HUES48 (cell line): ENCODE data around the gene HTR4.
"Not testable (repeated sequence)": the region's sequence is repeated elsewhere in the genome, so short reads cannot be mapped to it uniquely, and the experiment has no call there.

ENCODE experiments used
- H3K27ac ChIP-seq: one replicate; pipeline ENCODE4 v1.7.0; 2013; ENCODE audit warnings: low read depth, low read length, inconsistent platforms
- H3K27me3 ChIP-seq: 2 replicates; pipeline ENCODE4 v1.6.1; 2013; ENCODE audit warnings: mild to moderate bottlenecking, low read length; ENCODE audit not compliant: control insufficient read depth, insufficient read depth
- H3K36me3 ChIP-seq: 2 replicates; pipeline ENCODE4 v1.6.1; 2013; ENCODE audit warnings: low read length; ENCODE audit not compliant: control insufficient read depth, insufficient read depth
- H3K4me1 ChIP-seq: 2 replicates; pipeline ENCODE4 v1.6.1; 2013; ENCODE audit warnings: mild to moderate bottlenecking, low read length; ENCODE audit not compliant: control insufficient read depth, insufficient read depth
- H3K4me3 ChIP-seq: 2 replicates; pipeline ENCODE4 v1.5.1; 2013; ENCODE audit warnings: mild to moderate bottlenecking, low read depth, low read length
- H3K9ac ChIP-seq: 2 replicates; pipeline ENCODE4 v1.6.1; 2013; ENCODE audit warnings: mild to moderate bottlenecking, low read depth, low read length, moderate library complexity
- H3K9me3 ChIP-seq: 2 replicates; pipeline ENCODE4 v1.6.1; 2013; ENCODE audit warnings: low read length; ENCODE audit not compliant: control insufficient read depth, insufficient read depth

Gene HTR4

DNA sequence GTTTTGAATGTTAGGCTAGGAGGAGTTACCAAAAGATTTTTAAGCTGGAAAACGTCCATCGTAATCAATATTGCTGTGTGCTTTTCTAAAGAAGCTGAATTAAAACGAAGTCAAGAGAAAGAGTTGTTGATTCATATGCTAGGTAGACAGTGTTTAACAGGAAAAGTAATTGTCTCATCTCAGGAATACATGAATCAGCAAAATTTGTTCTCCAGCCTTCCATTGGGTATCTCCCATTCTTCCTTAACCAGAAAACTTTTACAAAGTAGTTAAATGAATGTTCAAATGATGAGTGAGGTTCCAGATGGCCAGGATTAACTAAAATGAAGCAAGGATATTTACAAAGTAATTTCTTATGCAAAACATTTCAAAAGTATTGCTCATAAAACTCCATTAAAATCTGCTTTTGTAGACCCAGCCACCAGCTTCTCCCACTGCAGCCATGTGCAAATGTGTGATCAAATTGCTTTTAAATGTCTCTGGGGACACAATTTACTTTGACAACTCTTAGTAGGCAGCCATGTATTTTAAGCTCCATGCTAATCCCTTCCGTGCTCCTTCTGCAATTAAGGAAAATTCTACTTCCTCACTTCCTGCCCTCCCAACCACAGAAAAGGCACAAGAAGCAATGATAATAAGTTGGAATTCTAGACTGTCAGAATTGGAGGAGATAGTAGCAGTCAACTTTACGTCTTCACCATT is 121.2 kb downstream of the HTR4 start:
- no peaks in the 10 kb centered on the region for H3K4me1 ChIP-seq
- H3K36me3 ChIP-seq, result no peaks in the 10 kb centered on the region
- no peak overlapping the region for H3K4me3 ChIP-seq
- H3K27me3 ChIP-seq, result no peaks in the 10 kb centered on the region
- no peak overlapping the region for H3K27ac ChIP-seq
- H3K9ac ChIP-seq, result no peak overlapping the region
- peaks cover 22% of the 10 kb centered on the region for H3K9me3 ChIP-seq

DNA sequence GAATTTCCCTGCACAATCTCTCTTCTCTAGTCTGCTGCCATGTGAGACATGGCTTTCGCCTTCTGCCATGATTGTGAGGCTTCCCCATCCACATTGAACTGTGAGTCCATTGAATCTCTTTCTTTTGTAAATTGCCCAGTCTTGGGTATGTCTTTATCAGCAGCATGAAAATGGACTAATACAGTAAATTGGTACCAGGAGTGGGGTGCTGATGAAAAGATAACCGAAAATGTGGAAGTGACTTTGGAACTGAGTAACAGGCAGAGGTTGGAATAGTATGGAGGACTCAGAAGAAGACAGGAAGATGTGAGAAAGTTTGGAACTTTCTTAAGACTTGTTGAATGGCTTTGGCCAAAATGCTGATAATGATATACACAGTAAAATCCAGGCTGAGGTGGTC is 124.9 kb downstream of the HTR4 start:
- not testable (repeated sequence) for H3K36me3 ChIP-seq, H3K27me3 ChIP-seq
- peaks cover 22% of the 10 kb centered on the region for H3K9me3 ChIP-seq

DNA sequence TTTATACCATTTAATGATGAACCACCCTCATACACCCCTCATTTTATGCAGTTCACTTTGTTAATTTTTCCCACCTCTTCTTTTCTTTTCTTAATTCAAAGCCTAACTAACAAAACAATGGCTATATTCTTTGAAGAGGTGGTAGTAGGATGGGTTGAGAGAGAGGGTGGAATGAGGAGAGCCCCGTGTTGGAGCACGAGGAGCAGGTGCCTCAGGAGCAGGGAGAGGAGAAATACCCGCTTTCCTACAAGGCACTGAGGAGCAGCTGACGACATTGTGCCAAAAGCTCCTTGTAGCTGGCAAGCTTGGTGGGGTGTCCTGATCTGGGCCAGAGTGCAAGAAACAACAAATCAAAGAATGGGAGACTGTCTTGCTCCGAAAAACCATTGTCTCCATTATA is 129.6 kb downstream of the HTR4 start:
- H3K36me3 ChIP-seq, result no peaks in the 10 kb centered on the region
- no peak overlapping the region for H3K4me3 ChIP-seq
- peaks cover 9% of the 10 kb centered on the region for H3K9me3 ChIP-seq
- no peak overlapping the region for H3K9ac ChIP-seq
- H3K27me3 ChIP-seq, result no peaks in the 10 kb centered on the region
- no peaks in the 10 kb centered on the region for H3K4me1 ChIP-seq
- H3K27ac ChIP-seq, result no peak overlapping the region

More for the DNA sequence above, 124.9 kb downstream of the HTR4 start:
- not testable (repeated sequence) for H3K27ac ChIP-seq, H3K4me3 ChIP-seq, H3K9ac ChIP-seq, H3K4me1 ChIP-seq

DNA sequence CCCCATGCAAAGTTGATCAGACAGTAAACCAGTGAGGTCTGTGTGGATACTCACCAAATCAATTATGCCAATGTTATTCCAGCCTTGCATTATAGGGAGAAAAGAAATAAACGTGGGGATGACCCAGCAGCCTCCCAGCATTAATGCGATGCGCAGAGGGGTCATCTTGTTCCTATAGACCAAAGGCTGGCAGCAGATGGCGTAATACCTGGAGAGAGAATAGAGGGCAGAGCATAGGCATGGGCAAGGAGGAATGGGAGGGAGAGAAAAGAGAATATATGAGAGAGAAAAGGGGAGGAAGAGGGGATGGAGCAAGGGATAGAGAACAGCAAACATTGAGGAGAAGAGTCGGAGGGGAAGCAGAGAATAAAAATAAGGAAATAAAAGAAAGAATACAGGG is 131.2 kb downstream of the HTR4 start:
- H3K4me1 ChIP-seq, result no peaks in the 10 kb centered on the region
- no peaks in the 10 kb centered on the region for H3K27me3 ChIP-seq
- no peak overlapping the region for H3K27ac ChIP-seq
- H3K9me3 ChIP-seq, result no peaks in the 10 kb centered on the region
- no peak overlapping the region for H3K9ac ChIP-seq
- no peak overlapping the region for H3K4me3 ChIP-seq
- no peaks in the 10 kb centered on the region for H3K36me3 ChIP-seq

DNA sequence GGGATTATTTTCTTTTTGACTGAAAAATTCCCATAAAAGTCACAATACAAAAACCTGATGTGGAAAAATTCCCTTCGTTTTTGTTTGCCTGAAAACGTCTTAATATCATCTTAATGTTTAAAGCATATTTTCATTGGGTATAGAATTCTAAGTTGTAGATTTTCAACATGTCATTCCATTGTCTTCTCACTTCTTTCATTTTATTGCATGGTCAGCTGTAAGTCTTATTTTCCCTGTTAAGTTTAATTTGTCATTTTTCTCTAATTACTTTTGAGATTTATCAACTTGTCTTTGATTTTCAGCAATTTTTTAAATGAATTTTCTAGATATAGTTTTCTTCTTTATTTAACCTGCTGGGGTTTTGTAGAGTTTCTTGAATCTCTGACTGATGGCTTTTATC is 138.9 kb downstream of the HTR4 start:
- H3K27ac ChIP-seq, result no peak overlapping the region
- H3K4me1 ChIP-seq, result no peaks in the 10 kb centered on the region
- no peak overlapping the region for H3K9ac ChIP-seq
- H3K4me3 ChIP-seq, result no peak overlapping the region
- no peaks in the 10 kb centered on the region for H3K36me3 ChIP-seq
- H3K9me3 ChIP-seq, result no peaks in the 10 kb centered on the region
- H3K27me3 ChIP-seq, result no peaks in the 10 kb centered on the region

DNA sequence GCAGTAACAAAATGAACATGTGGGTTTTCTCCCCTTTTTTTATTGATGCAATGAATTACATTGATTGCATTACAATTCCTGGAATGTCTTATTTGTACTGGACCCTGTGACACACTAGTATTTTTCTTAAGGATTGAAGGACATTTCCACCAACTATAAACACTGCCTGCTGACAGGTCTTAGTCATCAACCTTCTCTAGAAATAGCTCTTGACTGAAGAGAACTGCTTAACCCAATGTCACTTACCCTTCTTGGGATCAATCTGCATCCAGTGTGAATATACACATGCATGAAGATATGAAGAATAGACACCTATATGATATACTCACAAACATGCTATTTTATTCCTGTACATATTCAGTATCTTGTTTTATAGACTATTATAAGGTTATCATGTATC is 140.0 kb downstream of the HTR4 start:
- Histone ChIP-seq H3K27me3 (no peaks in the 10 kb centered on the region), H3K9me3 (no peaks in the 10 kb centered on the region), H3K4me3 (no peak overlapping the region), H3K9ac (no peak overlapping the region), H3K4me1 (no peaks in the 10 kb centered on the region), H3K27ac (no peak overlapping the region), H3K36me3 (no peaks in the 10 kb centered on the region)

DNA sequence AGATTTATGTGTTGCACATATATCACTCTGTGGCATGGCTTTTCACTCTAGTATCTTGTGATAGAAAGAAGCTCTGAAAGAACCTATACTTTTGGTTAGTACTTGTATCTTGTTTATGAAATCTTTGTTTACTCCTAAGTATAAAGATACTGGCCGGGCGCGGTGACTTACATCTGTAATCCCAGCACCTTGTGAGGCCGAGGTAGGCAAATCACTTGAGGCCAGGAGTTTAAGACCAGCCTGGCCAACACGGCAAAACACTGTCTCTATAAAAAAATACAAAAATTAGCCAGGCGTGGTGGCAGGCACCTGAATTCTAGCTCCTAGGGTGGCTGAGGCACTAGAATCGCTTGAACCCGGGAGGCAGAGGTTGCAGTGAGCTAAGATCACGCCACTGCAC is 141.8 kb downstream of the HTR4 start:
- H3K9me3 ChIP-seq, result no peaks in the 10 kb centered on the region
- no peaks in the 10 kb centered on the region for H3K36me3 ChIP-seq
- H3K27me3 ChIP-seq, result no peaks in the 10 kb centered on the region
- H3K9ac ChIP-seq, result no peak overlapping the region
- no peak overlapping the region for H3K4me3 ChIP-seq
- no peak overlapping the region for H3K27ac ChIP-seq
- H3K4me1 ChIP-seq, result no peaks in the 10 kb centered on the region

DNA sequence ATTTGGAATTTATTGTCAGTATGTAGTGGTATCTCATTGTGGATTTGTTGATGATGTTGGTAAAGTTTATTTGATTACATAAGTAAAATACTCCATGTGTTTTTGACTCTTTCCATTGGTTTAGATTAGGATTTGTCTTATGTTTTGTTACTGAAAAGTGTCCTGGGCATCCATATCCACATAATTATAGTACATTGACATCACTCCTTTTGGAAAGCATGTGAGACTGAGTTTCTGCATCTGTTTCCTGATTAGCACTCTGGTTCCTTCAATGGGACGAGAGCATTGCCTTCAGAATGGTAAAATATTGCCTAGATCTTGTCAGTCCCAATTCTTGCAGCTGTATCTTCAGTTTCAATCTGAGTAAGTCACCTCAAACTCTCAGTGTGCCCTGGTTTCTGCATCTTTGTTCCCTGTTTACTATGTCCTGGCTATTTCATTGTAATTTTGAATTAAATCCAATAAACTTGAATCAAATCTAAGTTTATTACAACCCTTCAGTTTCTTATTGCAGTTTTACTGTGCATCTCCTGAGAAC is 142.4 kb downstream of the HTR4 start:
- no peaks in the 10 kb centered on the region for H3K4me1 ChIP-seq
- no peaks in the 10 kb centered on the region for H3K36me3 ChIP-seq
- no peaks in the 10 kb centered on the region for H3K9me3 ChIP-seq
- no peaks in the 10 kb centered on the region for H3K27me3 ChIP-seq
- no peak overlapping the region for H3K4me3 ChIP-seq
- H3K9ac ChIP-seq, result no peak overlapping the region
- no peak overlapping the region for H3K27ac ChIP-seq

DNA sequence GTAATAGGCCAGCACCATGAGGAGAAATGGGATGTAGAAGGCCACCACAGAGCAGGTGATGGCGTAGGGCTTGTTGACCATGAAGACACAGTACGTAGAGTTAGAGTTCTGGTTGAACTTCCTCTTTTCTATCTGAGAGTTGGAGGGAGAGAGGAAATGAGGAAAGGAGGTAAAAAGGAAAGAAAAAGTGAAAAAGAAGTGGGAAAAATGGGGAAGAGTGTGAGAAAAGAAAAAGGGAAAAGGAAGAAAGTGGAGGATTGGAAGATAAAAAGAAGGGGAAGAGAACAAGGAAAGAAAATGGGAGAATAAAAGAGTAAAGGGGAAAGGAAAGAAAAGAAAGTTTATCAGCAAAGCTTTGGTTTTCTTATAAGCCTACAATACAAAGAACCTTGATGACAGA is 144.4 kb downstream of the HTR4 start:
- H3K27me3 ChIP-seq, result no peaks in the 10 kb centered on the region
- no peak overlapping the region for H3K27ac ChIP-seq
- H3K4me3 ChIP-seq, result no peak overlapping the region
- H3K36me3 ChIP-seq, result no peaks in the 10 kb centered on the region
- no peak overlapping the region for H3K9ac ChIP-seq
- no peaks in the 10 kb centered on the region for H3K9me3 ChIP-seq
- H3K4me1 ChIP-seq, result no peaks in the 10 kb centered on the region

DNA sequence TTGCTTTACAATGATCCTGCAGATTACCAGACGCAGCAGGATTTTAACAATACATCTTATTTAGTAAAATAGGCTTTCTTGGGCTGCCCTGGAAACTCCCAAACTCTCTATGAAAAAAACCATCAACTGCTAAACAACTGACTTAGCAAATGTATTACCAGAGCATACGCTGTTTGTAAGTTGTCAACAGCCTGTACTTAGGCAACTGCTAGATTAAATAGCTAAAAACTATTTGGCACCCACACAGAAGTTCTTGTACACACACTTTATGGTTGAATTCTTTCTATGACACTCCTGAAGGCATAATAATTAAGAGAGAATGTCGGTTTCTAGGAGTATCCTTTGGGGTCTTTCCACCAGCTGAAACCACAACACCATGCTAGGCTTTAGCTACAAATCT is 146.7 kb downstream of the HTR4 start:
- H3K27ac ChIP-seq, result no peak overlapping the region
- no peak overlapping the region for H3K4me3 ChIP-seq
- no peaks in the 10 kb centered on the region for H3K4me1 ChIP-seq

DNA sequence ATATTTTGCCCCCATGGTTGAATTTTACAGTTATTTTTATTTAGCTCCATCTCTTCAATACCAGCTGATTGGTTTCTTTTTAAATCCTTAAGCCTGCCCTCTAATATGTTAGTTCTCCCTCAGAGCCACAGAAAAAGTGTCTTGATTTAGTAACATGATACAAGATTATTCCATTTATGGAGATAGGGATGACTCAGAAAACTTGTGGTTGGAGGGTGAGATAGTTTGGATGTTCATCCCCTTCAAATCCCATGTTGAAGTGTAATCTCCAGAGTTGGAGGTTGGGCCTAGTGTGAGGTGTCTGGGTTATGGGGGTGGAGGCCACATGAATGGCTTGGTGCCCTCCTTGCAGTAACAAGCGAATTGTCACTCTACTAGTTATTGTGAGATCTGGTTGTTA is 154.9 kb downstream of the HTR4 start:
- no peaks in the 10 kb centered on the region for H3K36me3 ChIP-seq
- H3K4me1 ChIP-seq, result no peaks in the 10 kb centered on the region
- no peaks in the 10 kb centered on the region for H3K27me3 ChIP-seq
- no peaks in the 10 kb centered on the region for H3K9me3 ChIP-seq
- H3K4me3 ChIP-seq, result no peak overlapping the region
- H3K27ac ChIP-seq, result no peak overlapping the region
- no peak overlapping the region for H3K9ac ChIP-seq

More for the DNA sequence above, 146.7 kb downstream of the HTR4 start:
- no peak overlapping the region for H3K9ac ChIP-seq
- H3K36me3 ChIP-seq, result no peaks in the 10 kb centered on the region
- no peaks in the 10 kb centered on the region for H3K9me3 ChIP-seq
- H3K27me3 ChIP-seq, result no peaks in the 10 kb centered on the region
